H9 (cell line): ENCODE data around the gene SECTM1. TPM values are rescaled to one million over a fixed set of nuclear protein-coding genes. Genes with fewer than 3 reads are reported as not detected.

Experiments used
- DNase-seq: peaks from one replicate; pipeline ENCODE4 v3.0.0-alpha.2; 2017
- H2AFZ ChIP-seq: one replicate; pipeline ENCODE4 v1.6.1; 2013; ENCODE audit warnings: mild to moderate bottlenecking, low read length, control low read depth, moderate library complexity
- H2AK5ac ChIP-seq: 2 replicates; pipeline ENCODE4 v1.6.1; 2013; ENCODE audit warnings: low read length, control low read depth, mixed read lengths; ENCODE audit not compliant: insufficient read length
- H2BK120ac ChIP-seq: one replicate; pipeline ENCODE4 v1.6.1; 2013; ENCODE audit warnings: low read depth, mild to moderate bottlenecking, low read length, control low read depth, inconsistent platforms; ENCODE audit not compliant: poor library complexity, severe bottlenecking
- H2BK12ac ChIP-seq: 2 replicates; pipeline ENCODE4 v1.6.1; 2013; ENCODE audit warnings: low read length, control low read depth, mixed read lengths, low read depth; ENCODE audit not compliant: insufficient read length
- H2BK15ac ChIP-seq: 2 replicates; pipeline ENCODE4 v1.6.1; 2013; ENCODE audit warnings: low read depth, low read length, control low read depth
- H2BK20ac ChIP-seq: one replicate; pipeline ENCODE4 v1.6.1; 2013; ENCODE audit warnings: low read depth, mild to moderate bottlenecking, low read length, control low read depth, inconsistent platforms; ENCODE audit not compliant: poor library complexity, severe bottlenecking
- H2BK5ac ChIP-seq: 2 replicates; pipeline ENCODE4 v1.6.1; 2013; ENCODE audit warnings: low read length, control low read depth, mixed read lengths; ENCODE audit not compliant: insufficient read length
- H3K14ac ChIP-seq: 2 replicates; pipeline ENCODE4 v1.6.1; 2013; ENCODE audit warnings: low read length, control low read depth; ENCODE audit not compliant: insufficient read depth
- H3K18ac ChIP-seq: 2 replicates; pipeline ENCODE4 v1.6.1; 2013; ENCODE audit warnings: low read depth, mild to moderate bottlenecking, mixed read lengths, low read length, control low read depth; ENCODE audit not compliant: insufficient read length
- H3K23ac ChIP-seq: 2 replicates; pipeline ENCODE4 v1.6.1; 2013; ENCODE audit warnings: low read length, control low read depth, mixed read lengths, low read depth; ENCODE audit not compliant: insufficient read length
- H3K23me2 ChIP-seq: 2 replicates; pipeline ENCODE4 v1.6.1; 2013; ENCODE audit warnings: low read depth, mild to moderate bottlenecking, mixed read lengths, low read length, control low read depth; ENCODE audit not compliant: insufficient read length, poor library complexity, severe bottlenecking
- H3K27ac ChIP-seq: 2 replicates; pipeline ENCODE4 v1.5.1; 2013; ENCODE audit warnings: low read length, control low read depth, mixed read lengths, low read depth; ENCODE audit not compliant: insufficient read length
- H3K27me3 ChIP-seq: 2 replicates; pipeline ENCODE4 v1.6.1; 2013; ENCODE audit warnings: low read length, control low read depth, inconsistent platforms; ENCODE audit not compliant: insufficient read depth
- H3K4ac ChIP-seq: 2 replicates; pipeline ENCODE4 v1.6.1; 2013; ENCODE audit warnings: low read depth, mild to moderate bottlenecking, control low read depth, inconsistent platforms, low read length, moderate library complexity
- H3K4me1 ChIP-seq: 2 replicates; pipeline ENCODE4 v1.6.1; 2013; ENCODE audit warnings: low read length, control low read depth, inconsistent platforms; ENCODE audit not compliant: insufficient read depth
- H3K4me2 ChIP-seq: 2 replicates; pipeline ENCODE4 v1.6.1; 2013; ENCODE audit warnings: low read length, control low read depth, mixed read lengths; ENCODE audit not compliant: insufficient read length, insufficient read depth
- H3K56ac ChIP-seq: 2 replicates; pipeline ENCODE4 v1.6.1; 2013; ENCODE audit warnings: low read depth, mild to moderate bottlenecking, mixed read lengths, low read length, control low read depth; ENCODE audit not compliant: insufficient read length
- H3K79me1 ChIP-seq: 2 replicates; pipeline ENCODE4 v1.6.1; 2013; ENCODE audit warnings: low read depth, mild to moderate bottlenecking, moderate library complexity, low read length, control low read depth, inconsistent platforms; ENCODE audit not compliant: insufficient read depth, poor library complexity, severe bottlenecking
- H3K79me2 ChIP-seq: 2 replicates; pipeline ENCODE4 v1.6.1; 2013; ENCODE audit warnings: low read length, control low read depth, inconsistent platforms; ENCODE audit not compliant: insufficient read depth
- H3K9ac ChIP-seq: 2 replicates; pipeline ENCODE4 v1.6.1; 2013; ENCODE audit warnings: low read length, control low read depth, mixed read lengths; ENCODE audit not compliant: insufficient read length; ENCODE audit errors: extremely low read depth
- H3K9me3 ChIP-seq: one replicate; pipeline ENCODE4 v1.6.1; 2013; ENCODE audit warnings: low read depth, low read length, inconsistent platforms; ENCODE audit not compliant: control insufficient read depth
- H3T11ph ChIP-seq: one replicate; pipeline ENCODE4 v1.6.1; 2013; ENCODE audit warnings: mild to moderate bottlenecking, low read length, control low read depth, inconsistent platforms
- H4K20me1 ChIP-seq: one replicate; pipeline ENCODE4 v1.6.1; 2013; ENCODE audit not compliant: control insufficient read depth, insufficient read length, insufficient read depth
- H4K5ac ChIP-seq: 2 replicates; pipeline ENCODE4 v1.6.1; 2013; ENCODE audit warnings: low read depth, mild to moderate bottlenecking, mixed read lengths, low read length, control low read depth; ENCODE audit not compliant: insufficient read length
- H4K8ac ChIP-seq: replicated peaks from 2 replicates; pipeline ENCODE4 v1.6.1; 2013; ENCODE audit warnings: low read length, control low read depth, mixed read lengths, low read depth; ENCODE audit not compliant: insufficient read length
- H4K91ac ChIP-seq: 2 replicates; pipeline ENCODE4 v1.6.1; 2013; ENCODE audit warnings: low read depth, mild to moderate bottlenecking, moderate library complexity, mixed read lengths, low read length, control low read depth; ENCODE audit not compliant: insufficient read length
- H3K27ac Mint-ChIP-seq, 3 experiments: 2 replicates in 2 of 3; 3 replicates in 1 of 3; pipeline ENCODE4 v1.8.0; 2020 to 2021; ENCODE audit warnings: mixed read lengths in 3 of 3, mild to moderate bottlenecking in 1 of 3, moderate library complexity in 1 of 3
- H3K27me3 Mint-ChIP-seq: 2 replicates; pipeline ENCODE4 v1.8.0; 2021; ENCODE audit warnings: low read depth, mild to moderate bottlenecking, moderate library complexity, mixed read lengths
- H3K36me3 Mint-ChIP-seq, 3 experiments: 2 replicates in 2 of 3; 3 replicates in 1 of 3; pipeline ENCODE4 v1.8.0; 2020 to 2021; ENCODE audit warnings: low read depth in 3 of 3, mixed read lengths in 3 of 3; ENCODE audit not compliant: insufficient read depth in 1 of 3
- H3K4me1 Mint-ChIP-seq, 2 experiments: 2 replicates each; pipeline ENCODE4 v1.8.0; 2020; ENCODE audit warnings: mixed read lengths in 2 of 2
- H3K4me3 Mint-ChIP-seq, 2 experiments: 2 replicates in 1 of 2; 3 replicates in 1 of 2; pipeline ENCODE4 v1.8.0; 2020 to 2021; ENCODE audit warnings: mild to moderate bottlenecking in 2 of 2, mixed read lengths in 2 of 2, moderate library complexity in 1 of 2
- H3K9me3 Mint-ChIP-seq, 2 experiments: 2 replicates in 1 of 2; 3 replicates in 1 of 2; pipeline ENCODE4 v1.8.0; 2020; ENCODE audit warnings: mild to moderate bottlenecking in 2 of 2, mixed read lengths in 2 of 2, moderate library complexity in 1 of 2
- CTCF ChIP-seq: fragments of 200-600 bp; sonication (generic); conservative IDR thresholded peaks from 3 replicates; pipeline ENCODE4 v1.8.0; 2021; ENCODE audit warnings: antibody characterized with exemption, mild to moderate bottlenecking
- WGBS: extraction: QIAGEN DNeasy Blood & Tissue Kit; methylation state at CpG from one replicate; pipeline ENCODE4 v1.1.7; 2013; ENCODE audit warnings: missing lambda C conversion rate, low lambda C conversion rate, mixed read lengths; ENCODE audit not compliant: insufficient read length; ENCODE audit errors: extremely low coverage; 5-methylcytosine and 5-hydroxymethylcytosine counted together
- total RNA-seq: library from RNA; stranded (reverse); gene quantifications from 2 replicates; pipeline ENCODE4 v1.2.1, GENCODE V29; 2021

SECTM1 gene
- total RNA-seq, 1 experiment from 2014 or later: 0.28 TPM

GRCh38 chr17:82300228-82300627 is 33.3 kb downstream of the SECTM1 start:
- TF ChIP-seq CTCF: no peak
- H2BK20ac ChIP-seq: no peak overlapping the region
- no peak overlapping the region for H3K14ac ChIP-seq
- H3K18ac ChIP-seq: no peak overlapping the region
- no peak overlapping the region for H4K5ac ChIP-seq
- no peak overlapping the region for H2AFZ ChIP-seq
- no peaks in the 10 kb centered on the region for H4K20me1 ChIP-seq
- DNase-seq: no peak
- H3K27me3 ChIP-seq: no peaks in the 10 kb centered on the region
- H2BK120ac ChIP-seq: no peak overlapping the region
- H3K4me2 ChIP-seq: no peak overlapping the region
- peaks cover 3% of the 10 kb centered on the region for H3K23me2 ChIP-seq
- Mint-ChIP-seq H3K27me3 (peaks cover 35% of the 10 kb centered on the region), H3K9me3 (no peaks in the 10 kb centered on the region), H3K4me3 (no peak overlapping the region), H3K27ac (no peak overlapping the region), H3K36me3 (no peaks in the 10 kb centered on the region), H3K4me1 (peaks cover 7 to 22% of the 10 kb centered on the region in 2 experiments; a peak in 3 of 4 replicates)
- no peak overlapping the region for H4K91ac ChIP-seq
- H3K9ac ChIP-seq: no peak overlapping the region
- H3K4me1 ChIP-seq: no peaks in the 10 kb centered on the region; the same call in 1 of the 2 replicates
- WGBS: no CpG with 5 or more reads among the region's 13 CpGs
- H2AK5ac ChIP-seq: no peak overlapping the region
- no peak overlapping the region for H4K8ac ChIP-seq
- no peak overlapping the region for H2BK12ac ChIP-seq
- H3K23ac ChIP-seq: no peak overlapping the region
- no peaks in the 10 kb centered on the region for H3K9me3 ChIP-seq
- no peak overlapping the region for H3T11ph ChIP-seq
- no peak overlapping the region for H3K4ac ChIP-seq
- no peaks in the 10 kb centered on the region for H3K79me1 ChIP-seq
- H3K27ac ChIP-seq: no peak overlapping the region
- no peaks in the 10 kb centered on the region for H3K79me2 ChIP-seq
- H3K56ac ChIP-seq: no peak overlapping the region
- no peak overlapping the region for H2BK15ac ChIP-seq
- H2BK5ac ChIP-seq: no peak overlapping the region
